Inflammatory macrophage (primary cell): ENCODE results near the gene ID4.

Source experiments
- DNase-seq, 2 donors: peaks; one replicate each; pipeline ENCODE4 v3.0.0-alpha.2; 2020 to 2022
- total RNA-seq, 18 experiments: gene quantifications; one replicate each; lab custom pipeline; 2026; ENCODE audit warnings: mixed read lengths in 6 of 18, inconsistent platforms in 2 of 18; lab: John Stamatoyannopoulos, UW

Gene ID4, protein sequence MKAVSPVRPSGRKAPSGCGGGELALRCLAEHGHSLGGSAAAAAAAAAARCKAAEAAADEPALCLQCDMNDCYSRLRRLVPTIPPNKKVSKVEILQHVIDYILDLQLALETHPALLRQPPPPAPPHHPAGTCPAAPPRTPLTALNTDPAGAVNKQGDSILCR
- total RNA-seq: 0 to 0.41 (median 0) reads per million in 18 experiments

DNA sequence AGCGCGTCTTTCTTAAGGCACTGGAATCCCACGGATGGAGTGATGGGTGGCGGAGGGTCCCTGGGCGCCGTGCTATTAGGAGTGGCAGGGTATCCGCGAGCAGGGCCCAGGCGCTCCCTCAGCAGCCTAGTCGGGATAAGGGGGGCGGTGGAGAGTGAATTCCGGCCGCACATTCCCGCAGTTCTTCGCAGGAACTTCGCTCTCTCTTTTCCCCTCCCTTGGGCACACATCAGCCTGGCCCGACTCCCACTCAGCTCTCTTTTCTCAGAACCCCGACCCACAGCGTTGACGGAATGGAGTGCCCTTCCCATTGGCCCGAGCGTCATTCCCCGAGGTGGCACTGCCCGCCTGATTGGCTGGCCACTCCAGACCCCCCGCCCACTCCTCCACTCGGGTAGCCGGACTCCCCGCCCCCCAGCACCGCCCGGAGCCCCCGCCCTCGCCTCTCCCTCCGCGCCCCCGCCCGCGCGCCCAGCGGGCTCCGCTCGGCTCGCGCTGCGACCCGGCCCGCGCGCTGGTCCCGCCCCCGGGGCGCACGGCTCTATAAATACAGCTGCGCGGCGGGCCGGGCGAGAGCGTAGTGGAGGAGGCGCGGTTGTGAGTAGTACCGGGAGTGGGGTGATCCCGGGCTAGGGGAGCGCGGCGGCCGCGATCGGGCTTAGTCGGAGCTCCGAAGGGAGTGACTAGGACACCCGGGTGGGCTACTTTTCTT, at the start of gene ID4:
TSS of gene ID4 (plus strand) at position 572 of the 712 bp plus-strand sequence. CDS start 385 bp downstream, outside the sequence.
- DNase-seq: no peak

DNA sequence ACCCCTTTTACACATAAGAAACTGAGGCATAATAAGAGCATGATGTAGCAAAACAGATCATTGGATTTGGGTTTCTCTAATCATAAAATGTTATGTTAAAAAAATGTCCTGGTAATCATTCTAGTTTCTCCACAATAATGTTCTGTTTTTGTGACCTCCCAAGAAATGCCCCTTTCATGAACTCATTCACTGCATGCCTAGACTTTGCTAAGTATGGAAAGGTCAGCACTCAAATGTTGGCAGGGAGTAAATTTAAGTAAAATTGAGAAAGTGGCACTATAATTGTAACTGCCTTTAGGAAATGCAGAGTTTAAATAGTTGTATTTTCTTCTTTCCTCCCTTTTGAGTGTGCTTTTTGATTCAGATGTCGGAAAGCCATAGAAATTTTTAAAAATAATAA, 48.5 kb upstream of the ID4 start:
- DNase-seq: no peak

DNA sequence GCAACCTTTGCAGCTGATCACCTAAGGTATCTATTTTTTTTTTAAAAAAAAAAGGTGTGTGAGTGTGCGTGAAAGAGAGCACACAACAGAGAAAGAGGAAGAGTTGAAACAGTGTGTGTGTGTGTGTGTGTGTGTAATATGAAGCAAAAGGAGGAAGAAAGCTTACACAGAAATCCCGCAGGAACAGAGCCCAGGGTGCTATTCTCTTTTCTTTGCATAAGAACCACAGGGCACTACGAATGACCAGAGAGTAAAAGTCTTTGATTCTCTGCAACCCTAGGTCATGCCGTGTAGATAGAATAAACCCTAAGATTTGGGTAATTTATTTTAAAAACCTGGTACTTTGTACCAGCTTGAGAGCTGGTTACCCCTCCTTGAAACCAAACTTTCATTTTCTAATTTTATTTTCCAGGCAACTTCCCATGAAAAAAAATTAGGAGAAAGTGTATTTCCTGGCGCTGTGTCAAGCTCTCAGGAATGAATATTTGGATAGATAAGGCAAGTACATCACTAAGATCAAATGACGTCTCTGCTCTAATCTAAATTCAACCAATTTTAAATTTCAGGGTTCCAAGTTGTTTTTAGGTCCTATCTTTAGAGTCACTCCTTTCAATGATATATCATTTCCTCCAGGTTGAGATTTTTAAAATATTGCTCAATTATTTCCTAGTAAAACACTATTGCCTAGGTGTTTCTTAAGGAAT, 47.9 kb upstream of the ID4 start:
- no peak for DNase-seq

DNA sequence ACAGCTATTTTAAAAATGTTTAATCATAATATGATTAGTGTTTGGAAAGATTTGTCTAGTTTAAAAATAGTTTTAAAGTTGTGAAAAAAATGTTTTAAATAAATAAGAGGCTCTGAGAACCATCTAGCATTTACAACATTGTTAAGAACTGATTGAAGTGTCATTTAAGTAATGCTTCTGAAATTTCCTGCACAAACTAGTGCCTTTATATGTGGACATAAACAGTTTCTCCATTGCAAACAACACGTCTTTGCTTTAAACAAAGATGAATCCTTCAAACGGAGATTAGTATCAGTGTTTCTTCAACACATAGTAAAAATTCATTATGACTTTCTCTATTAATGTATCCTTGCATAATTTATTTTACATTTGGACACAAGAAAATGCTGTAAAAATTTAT, 45.9 kb upstream of the ID4 start:
- no peak for DNase-seq

DNA sequence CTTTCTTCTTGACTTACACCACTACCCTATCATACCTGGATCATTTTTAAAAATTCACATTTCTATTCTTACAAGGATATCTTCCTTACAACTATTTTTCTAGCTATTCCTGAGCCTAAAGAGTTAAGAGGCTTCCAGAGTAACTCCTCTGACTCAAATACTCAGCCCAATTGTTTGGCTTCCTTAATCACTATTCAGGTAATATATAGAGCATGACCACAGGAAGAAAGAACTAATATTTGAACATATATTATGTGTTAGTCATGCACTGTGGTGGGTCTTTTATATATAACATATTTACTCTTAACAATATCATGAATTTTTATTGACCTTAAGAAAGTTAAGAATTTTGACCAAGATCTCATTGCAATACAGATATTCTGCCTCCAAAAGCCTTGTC, 42.0 kb upstream of the ID4 start:
- no peak for DNase-seq

DNA sequence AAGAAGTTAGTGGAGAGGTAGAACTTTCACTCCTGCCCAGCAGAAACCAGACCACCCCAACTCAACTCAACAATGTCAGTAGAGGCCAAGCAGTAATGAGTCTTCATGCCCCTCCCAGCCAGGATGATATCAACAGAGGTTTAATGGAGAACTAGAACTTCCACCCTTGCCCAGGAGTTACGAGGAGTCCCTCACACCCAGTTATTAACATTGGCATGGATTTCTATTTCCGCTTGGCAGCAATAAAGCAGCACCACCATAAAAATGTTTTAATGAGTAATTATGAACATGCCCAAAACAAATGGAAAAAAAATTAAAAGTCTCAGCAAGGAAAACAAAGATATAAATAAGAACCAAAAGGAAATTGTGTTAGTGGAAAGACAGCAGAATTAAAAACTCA, 40.7 kb upstream of the ID4 start:
- no peak for DNase-seq

DNA sequence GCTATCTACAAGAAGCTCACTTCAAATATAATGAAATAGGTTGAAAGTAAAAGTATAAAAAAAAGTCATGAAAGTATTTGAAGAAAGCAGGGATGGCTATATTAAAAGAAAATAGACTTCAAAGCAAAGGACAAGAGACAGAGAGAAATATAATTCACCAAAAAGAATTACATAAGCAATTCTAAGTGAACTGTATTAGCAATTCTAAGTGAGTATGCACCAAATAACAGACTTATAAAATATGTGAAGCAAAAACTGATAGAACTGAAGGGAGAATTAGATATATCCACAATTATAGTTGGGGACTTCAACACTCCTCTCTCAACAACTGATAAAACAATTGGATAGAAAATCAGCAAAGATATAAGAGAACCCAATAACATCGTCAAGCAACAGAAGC, 38.8 kb upstream of the ID4 start:
- DNase-seq: no peak

DNA sequence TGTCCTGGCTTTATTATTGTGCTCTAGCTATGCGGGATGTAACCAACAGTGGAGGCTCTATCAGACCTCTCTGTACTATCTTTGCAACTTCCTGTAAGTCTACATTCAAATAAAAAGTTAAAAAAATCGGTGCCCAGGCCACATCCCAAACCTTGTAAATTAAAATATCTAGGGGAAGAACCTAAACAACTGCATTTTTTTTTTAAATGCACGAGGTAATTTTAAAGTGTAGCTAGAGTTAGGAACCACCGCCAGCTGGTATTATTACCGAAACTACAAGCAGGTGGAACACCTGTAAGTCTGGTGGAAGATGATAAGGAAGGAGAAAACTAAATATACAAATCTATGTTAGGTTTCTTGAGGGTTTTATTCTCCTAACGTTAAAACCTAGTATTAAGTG, 34.5 kb upstream of the ID4 start:
- no peak for DNase-seq

DNA sequence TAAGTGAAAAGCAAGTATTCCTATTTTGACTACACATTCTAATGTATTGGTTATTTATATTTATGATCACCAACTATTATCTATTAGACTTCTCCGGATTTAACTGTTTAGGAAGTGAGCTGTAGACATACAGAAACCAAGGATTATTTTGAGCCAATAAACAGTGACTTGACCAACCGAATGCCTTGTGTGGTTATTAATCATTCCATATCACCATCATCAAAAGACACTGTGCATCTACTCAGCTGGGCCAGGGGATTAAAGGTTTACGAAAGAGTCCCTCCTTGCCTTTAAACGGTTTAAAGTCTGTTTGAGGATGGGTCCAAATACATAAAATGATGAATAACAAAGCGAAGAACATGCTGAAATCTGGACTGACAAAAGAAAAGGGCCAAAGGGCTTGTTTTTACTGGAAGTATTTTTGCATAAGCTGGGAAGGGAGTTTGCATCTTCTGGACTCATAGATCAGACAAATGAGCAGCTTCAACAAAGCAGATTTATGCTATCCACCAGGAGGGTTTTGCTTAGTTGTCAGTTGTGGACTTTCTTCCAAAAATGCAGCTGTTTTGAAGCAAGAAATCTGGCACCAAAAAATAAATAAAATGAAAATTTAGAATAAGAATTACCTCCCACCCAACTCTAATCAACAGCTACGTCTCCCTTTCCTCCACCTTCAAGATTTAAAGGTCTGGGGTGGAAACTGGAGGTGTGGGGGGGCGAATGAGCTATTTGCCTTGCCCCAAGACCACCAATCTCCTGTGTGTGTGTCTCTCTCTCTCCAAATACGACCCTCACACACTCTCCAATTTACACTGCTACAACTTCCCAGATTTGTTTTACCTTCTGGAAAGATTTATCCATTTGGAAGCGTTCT, 33.6 kb upstream of the ID4 start:
- no peak for DNase-seq

DNA sequence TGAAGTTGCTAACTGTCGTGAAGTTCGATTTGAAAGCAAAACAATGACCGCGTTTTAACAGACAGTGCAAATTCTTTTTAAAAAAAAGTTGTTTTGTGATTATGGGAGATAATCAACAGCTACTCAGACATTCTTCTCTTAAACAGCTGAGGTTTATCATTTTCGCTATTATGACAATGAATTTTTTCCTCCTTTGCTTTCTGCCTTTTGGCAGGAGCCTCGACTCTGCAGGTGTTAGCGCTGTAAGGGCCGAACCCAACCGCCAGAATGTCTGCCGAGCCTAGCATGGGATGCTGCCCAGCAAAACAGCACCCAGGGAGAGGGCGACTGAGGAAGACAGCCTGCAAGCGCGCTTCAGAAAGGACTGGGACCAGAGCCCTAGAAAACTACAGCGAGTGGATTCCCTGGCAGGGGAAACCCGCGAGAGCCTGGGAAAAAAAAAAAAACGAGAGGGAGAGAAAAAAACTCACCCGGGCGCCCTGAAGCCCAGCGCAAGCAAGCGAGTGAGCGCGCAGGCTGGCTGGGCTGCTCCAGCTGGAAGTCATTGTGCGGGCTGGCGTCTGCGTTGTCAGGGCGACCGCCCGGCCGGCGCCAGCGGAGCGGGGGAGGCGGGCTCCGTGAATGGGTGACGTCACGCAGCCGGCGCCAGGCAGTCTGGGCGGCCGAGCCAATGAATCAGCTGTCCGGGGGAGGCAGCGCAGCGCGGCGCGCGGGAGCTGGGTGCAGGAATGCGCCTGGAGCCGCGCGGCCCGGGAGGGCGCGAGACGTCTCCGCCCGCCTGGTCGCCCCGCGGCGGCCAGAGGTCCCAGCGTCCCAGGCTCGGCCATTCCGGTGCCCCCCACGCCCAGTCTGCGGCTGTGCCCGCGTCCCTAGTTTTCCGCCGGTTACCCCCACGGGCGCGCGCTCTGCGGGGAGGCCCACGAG, 32.7 kb upstream of the ID4 start:
- peak; percentile 71 to 77 for DNase-seq

DNA sequence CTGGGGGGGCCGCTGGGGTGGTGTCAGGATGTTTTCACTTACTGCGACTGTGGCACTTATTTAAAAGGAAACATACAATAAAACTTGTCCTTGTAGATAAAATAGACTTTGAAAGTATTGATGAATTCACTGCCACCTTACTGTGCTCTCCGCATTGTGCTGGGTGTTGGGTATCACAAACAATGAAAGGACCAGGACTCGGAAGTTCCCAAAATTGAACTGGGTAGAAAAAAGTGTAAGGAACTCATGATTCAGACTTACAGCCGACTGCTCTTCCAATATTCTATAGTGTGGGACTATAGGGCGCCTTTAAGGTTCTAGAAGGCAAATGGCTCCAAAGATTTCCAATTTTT, 32.1 kb upstream of the ID4 start:
- DNase-seq: no peak

DNA sequence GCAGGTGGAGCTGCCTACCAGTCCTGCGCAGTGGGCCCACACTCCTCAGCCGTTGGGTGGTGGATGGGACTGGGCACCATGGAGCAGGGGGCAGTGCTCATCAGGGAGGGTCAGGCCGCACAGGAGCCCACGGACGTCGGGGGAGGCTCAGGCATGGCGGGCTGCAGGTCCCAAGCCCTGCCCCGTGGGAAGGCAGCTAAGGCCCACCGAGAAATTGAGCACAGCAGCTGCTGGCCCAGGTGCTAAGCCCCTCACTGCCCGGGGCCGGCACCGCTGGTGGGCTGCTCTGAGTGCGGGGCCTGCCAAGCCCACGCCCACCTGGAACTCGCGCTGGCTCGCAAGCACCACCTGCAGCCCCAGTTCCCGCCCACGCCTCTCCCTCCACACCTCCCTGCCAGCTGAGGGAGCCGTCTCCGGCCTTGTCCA, 30.2 kb upstream of the ID4 start:
- no peak for DNase-seq

DNA sequence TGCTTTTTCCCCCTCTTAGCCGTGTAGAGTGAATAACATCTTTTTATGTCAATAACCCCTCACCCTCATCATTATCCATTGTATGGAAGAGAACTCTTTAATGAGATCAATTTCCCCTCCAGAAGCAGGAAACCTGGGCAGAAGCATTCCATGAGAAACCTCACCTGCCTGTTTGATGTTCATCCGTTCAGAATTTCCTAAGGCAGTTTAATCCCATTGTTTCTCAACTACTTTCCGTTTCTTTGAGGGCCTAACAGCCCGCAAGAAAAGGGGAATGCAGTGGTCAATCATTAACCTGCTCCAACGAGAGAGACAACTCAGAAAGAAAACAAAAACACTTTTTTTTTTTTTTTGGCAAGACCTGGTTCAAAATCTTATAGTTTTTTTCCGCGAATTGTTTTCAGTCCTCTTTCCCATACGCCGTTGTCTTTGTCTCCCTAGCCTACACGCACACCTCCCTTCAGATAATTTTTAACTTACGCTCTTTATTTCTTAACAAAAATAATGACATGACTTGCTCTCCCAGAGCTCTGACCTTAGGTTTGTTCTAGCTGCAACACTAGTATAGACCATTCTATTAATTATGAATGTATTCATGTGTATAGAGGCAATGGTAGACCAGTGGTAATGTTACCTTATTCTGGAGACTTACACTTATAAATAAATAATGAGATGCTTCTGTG, 25.6 kb upstream of the ID4 start:
- no peak for DNase-seq

DNA sequence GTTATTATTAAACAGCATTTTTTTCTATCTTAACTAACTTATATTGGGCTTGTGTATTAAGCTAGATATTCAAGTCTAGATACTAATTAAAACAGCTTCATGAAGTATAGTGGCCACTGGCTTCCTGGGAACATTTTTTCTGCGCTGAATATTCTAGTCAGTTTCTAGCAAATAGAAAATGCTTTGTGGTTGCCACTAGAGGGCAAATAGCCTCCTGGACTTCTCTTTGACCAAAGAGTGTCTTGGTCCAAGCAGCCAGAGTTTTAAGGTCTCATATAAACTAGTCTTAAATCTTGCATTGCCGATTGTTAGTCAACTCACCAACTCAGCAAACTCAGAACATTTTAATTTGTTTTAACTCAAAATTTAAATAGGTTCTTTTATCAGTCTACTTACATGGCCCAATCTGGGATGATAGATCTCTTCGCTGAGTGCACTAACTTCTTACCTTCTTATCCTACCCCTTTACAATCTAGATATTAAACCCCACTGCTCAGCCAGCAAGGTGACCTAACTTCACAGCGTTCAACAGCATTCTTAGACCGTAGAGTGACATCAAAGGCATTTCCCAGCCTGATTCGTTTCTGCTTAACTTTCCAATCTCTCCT, 24.6 kb upstream of the ID4 start:
- peak in 1 of 2 donors; percentile 12 for DNase-seq

DNA sequence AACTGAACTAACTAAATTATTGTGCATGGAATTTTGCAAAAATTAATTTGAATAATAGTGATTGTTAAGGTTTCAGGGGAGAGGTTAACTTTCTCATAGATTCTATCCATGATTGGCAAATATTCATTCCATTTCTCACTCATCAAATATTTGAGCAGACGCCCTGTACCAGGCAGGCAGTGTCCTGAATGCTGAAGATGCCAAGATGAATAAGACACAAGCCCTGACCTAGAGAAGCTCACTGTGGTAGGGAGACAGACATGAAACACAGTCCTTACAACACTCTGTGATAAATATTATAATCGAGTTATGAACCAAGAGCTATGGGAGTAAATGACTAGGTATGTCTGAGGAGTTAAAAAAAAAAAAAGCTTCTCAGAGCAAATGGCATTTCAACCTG, 18.4 kb upstream of the ID4 start:
- no peak for DNase-seq

DNA sequence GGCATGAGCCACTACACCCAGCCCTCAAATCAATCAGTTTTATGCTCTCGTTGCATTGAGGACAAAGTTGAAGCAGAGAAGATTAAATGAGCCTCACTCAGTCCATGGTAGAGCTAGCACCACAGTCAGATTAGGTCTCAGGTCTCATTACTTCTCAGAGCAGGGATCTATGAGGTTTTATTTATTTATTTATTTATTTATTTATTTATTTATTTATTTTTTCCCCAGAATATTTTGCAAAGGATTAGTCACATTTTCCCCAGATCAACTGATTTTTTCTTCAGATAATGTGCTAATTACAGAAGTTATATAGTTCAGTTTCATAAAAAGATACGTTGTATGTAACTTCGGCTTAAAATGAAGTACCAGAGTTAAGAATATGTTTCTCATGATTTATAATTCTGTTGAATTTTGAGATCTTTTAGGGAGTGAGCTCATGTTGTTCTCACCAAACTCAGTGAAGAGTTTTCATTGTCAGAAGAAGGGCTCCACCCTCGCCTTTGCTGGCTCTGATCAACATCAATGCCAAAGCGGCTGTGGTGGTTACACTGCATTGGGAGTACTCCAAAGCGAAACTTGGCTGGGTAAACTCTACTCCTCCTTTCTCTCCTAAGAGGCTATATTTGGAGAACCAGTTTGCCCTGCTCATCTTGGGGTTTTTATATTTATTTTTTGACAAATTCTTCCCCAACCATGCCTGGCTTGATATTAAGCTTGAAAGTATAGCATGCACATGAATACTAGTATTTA, 12.9 kb upstream of the ID4 start:
- no peak for DNase-seq

DNA sequence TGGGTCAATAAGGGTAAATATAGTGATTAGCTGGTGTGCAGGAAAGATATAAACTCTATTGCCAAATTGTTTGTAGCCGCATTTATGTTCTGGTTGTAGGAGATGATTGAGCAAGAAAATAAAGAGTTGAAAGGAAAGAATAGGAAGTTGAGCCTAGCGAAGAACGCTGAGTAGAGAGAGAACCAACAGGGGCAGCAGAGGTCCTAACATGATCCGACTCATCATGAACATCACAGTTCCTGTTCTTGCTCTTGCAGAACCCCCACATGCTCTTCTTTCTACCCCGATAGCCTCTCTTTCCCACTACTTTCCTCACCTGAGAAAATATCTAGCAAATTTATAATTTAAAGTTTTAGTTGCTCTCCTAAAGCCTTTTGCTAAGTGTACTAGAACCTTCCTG, 9.9 kb upstream of the ID4 start:
- no peak for DNase-seq

DNA sequence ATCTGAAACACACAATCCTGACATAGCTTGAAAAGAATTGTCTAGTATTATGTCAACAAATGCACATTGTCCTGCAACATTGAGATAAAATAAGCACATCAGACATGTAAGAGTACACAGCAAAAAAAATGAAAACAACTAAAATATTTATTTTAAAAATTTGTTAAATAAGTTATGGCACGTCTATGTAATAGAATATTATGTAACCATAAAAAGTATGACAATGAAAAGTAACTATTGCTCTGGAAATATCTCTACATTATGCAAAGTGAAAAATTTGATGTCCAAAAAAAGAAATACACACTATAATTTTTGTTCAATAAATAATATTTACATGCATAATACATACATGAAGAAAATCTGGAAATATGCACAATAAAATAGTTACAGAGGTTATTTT, 9.3 kb upstream of the ID4 start:
- no peak for DNase-seq

DNA sequence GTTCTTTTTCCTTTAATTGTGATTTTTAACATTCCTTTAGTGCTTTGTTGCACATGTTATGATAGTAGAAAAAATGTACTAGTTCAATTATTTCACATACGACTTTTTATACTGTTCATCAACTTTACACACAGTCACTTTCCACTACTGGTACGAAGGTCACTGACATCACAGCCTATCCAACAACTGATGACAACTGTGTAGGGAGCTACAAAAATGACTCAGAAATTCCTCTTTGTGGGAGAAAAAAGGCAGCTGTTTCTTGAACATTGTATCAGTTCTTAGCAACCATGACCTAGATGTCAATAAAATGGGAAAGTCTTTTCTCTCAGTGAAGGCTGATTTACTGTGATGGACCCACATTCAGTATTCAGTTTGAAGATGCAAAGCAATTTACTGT, 7.0 kb upstream of the ID4 start:
- DNase-seq: no peak

DNA sequence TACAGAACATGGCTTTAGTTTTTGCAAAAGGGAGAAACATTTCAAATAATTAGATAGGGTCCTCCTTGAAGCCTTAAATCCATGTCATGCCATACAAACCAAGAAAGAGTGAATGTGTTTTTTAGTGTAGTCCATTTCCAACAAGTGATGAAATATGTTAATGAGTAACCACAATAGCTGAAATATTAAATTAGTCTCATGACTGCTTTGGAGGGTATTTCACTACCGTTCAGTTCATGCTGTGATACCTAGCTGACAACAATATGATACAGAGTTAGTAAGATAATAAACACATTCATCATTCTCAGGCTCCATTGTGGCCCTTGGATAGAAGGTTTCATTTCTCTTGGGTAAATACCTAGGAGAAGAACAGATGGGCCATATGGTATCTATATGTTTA, 5.8 kb upstream of the ID4 start:
- no peak for DNase-seq
